ENCODE results near the gene IFNA4. TPM values are rescaled to one million over a fixed set of nuclear protein-coding genes. Genes with fewer than 3 reads are reported as not detected.
"Not testable (repeated sequence)": the region's sequence is repeated elsewhere in the genome, so short reads cannot be mapped to it uniquely, and the experiment has no call there.

Gene IFNA4
- total RNA-seq, 3 donors from 2014 or later (not counting 1 experiment from before 2014, with no cell fraction given): not detected

DNA sequence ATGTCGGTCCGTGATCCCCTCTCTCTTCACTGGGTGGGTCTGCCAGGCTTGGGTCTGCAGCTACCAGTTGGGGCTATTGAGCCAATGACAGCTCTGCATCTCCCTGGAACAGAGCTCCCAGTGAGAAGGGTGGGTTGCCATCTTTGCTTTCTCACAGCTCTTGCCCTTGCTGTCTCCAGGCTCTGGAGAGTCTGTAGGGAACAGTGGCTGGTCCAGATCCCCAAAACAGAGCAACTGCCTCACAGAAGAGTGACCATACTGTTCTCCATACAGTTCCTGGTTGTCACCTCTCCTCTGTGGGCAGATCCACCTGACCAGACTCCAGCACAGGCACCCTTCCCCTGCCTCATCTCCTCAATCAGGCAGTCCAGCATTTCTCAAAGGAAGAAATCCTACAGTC lies 45.9 kb upstream of the IFNA4 start:
- ATAC-seq (no peak), DNase-seq (no peak)
- Histone ChIP-seq H3K9me3 (ENCODE audit: control insufficient read depth, insufficient read depth, low read length) (no peaks in the 10 kb centered on the region), H3K36me3 (ENCODE audit: control insufficient read depth, insufficient read depth, low read length) (no peaks in the 10 kb centered on the region), H3K27me3 (ENCODE audit: control insufficient read depth, insufficient read depth, low read length) (no peaks in the 10 kb centered on the region), H3K4me1 (ENCODE audit: control insufficient read depth, insufficient read depth, low read length) (no peaks in the 10 kb centered on the region), H3K4me3 (ENCODE audit: low read length) (no peak overlapping the region), H3K27ac (ENCODE audit: low read length) (no peak overlapping the region)
- peaks cover 5 to 6% of the 10 kb centered on the region in 2 donors for H3K4me1 Mint-ChIP-seq
- TF ChIP-seq, protein P1, sequence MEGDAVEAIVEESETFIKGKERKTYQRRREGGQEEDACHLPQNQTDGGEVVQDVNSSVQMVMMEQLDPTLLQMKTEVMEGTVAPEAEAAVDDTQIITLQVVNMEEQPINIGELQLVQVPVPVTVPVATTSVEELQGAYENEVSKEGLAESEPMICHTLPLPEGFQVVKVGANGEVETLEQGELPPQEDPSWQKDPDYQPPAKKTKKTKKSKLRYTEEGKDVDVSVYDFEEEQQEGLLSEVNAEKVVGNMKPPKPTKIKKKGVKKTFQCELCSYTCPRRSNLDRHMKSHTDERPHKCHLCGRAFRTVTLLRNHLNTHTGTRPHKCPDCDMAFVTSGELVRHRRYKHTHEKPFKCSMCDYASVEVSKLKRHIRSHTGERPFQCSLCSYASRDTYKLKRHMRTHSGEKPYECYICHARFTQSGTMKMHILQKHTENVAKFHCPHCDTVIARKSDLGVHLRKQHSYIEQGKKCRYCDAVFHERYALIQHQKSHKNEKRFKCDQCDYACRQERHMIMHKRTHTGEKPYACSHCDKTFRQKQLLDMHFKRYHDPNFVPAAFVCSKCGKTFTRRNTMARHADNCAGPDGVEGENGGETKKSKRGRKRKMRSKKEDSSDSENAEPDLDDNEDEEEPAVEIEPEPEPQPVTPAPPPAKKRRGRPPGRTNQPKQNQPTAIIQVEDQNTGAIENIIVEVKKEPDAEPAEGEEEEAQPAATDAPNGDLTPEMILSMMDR (IDR thresholded peaks at IDR 0.05): no peak
- intact Hi-C loops (cut with micrococcal nuclease): no loop called here
- H3K36me3 Mint-ChIP-seq: no peaks in the 10 kb centered on the region
- H3K27ac Mint-ChIP-seq: no peak overlapping the region
- no peak overlapping the region for H3K4me3 Mint-ChIP-seq
- H3K9me3 Mint-ChIP-seq: no peaks in the 10 kb centered on the region
- 94% methylated on average over 2 of the region's 2 CpGs for WGBS (ENCODE audit: insufficient coverage)
- peaks cover 5 to 17% of the 10 kb centered on the region in 2 donors for H3K27me3 Mint-ChIP-seq (ENCODE audit: low read depth in 2 of 2)

DNA sequence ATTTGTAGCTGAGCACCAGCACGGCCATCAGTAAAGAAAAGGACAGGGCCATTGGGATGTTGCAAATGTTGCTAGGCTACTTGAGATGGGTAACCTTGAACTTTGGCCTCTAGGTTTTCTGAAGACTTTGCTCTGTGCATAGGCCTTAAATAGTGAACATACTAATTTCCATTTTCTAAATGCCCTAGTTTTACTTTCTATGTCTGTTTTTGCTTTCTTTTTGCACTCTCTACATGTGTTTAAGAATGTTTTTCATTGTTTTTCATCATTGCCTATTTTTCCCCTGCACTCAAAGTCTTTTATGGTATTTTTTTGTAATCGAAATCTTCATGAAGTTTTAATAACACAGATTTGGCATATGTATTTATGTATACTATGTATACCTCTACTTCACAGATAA lies 40.7 kb upstream of the IFNA4 start, which contains the start of gene IFNA17:
Gene IFNA17, minus strand, starts transcription at position 101 of the 400 bp plus-strand sequence. Its CDS starts 49 bp downstream, at position 52.
- H3K27me3 Mint-ChIP-seq (ENCODE audit: low read depth in 2 of 2): peaks cover 5 to 16% of the 10 kb centered on the region in 2 donors
- no peaks in the 10 kb centered on the region for H3K36me3 Mint-ChIP-seq
- WGBS (ENCODE audit: insufficient coverage): 80% methylated on average over 1 of the region's 2 CpGs
- no peak within 1 kb of the TSS for H3K27ac Mint-ChIP-seq
- DNase-seq: no peak
- Histone ChIP-seq H3K27ac (ENCODE audit: low read length) (no peak within 1 kb of the TSS), H3K4me1 (ENCODE audit: control insufficient read depth, insufficient read depth, low read length) (no peaks in the 10 kb centered on the region), H3K9me3 (ENCODE audit: control insufficient read depth, insufficient read depth, low read length) (no peaks in the 10 kb centered on the region), H3K27me3 (ENCODE audit: control insufficient read depth, insufficient read depth, low read length) (no peaks in the 10 kb centered on the region), H3K4me3 (ENCODE audit: low read length) (no peak within 1 kb of the TSS), H3K36me3 (ENCODE audit: control insufficient read depth, insufficient read depth, low read length) (no peaks in the 10 kb centered on the region)
- H3K4me1 Mint-ChIP-seq: no peaks in the 10 kb centered on the region
- no peak for ATAC-seq
- TF ChIP-seq, protein P1 (IDR thresholded peaks at IDR 0.05): no peak
- no peak within 1 kb of the TSS for H3K4me3 Mint-ChIP-seq
- no peaks in the 10 kb centered on the region for H3K9me3 Mint-ChIP-seq
- intact Hi-C loops (cut with micrococcal nuclease): no loop called here

DNA sequence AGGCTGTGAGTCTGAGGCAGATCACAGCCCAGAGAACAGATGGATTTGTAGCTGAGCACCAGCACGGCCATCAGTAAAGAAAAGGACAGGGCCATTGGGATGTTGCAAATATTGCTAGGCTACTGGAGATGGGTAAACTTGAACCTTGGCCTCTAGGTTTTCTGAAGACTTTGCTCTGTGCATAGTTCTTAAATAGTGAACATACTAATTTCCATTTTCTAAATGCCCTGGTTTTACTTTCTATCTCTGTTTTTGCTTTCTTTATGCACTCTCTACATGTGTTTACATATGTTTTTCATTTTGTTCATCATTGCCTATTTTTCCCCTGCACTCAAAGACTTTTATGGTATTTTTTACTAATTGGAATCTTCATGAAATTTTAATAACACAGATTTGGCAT lies 29.8 kb upstream of the IFNA4 start, which contains the start of gene IFNA16:
Gene IFNA16, minus strand, starts transcription at position 101 of the 400 bp plus-strand sequence. Its CDS starts 6 bp downstream, at position 95.
- DNase-seq; intact Hi-C loops (cut with micrococcal nuclease): not testable (repeated sequence)

DNA sequence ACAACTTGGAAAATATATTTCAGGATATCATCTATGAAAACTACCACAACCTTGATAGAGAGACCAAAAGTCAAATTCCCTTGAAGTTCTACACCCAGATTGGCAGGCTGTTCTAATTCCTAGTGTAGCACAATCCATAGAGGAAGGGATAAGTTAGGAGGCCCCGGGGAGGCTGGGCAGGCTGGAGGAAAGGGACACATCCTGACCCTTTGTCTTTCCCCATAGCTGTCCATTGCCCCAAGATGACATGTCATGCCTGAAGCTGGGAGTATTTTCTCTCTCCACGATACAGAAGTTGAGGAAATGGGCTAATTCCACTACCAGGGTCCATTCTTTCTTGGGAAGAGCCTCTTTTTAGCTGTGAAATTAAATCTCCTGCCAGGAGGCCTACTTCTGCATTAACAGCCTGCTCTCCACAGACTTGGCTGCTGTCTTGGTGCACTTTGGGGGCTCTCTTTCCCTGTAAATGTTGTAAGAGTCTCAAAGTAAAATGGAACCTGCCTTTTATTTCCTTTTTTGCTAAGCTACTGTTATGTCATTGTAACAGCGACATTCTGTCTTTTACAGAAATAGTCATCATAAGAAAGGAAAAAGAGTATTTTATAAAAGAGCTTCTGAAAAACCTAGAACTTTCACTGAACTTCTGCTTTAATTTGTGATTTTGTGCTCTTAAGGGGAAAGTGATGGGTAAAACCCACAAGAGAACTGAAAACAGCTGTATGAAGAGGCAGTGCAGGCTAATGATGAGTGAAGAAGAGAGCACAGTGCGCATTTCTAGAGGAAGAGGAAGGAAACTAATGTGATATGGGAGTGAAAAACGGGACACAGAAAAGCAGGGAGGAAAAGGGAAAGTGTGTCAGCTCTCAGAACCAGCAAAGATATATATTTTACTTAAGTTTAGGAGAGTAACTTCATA lies 26.3 kb upstream of the IFNA4 start:
- peak; percentile 34 to 56 (median 44) for ATAC-seq
- 38% methylated on average over 2 of the region's 5 CpGs for WGBS (ENCODE audit: insufficient coverage)

More for the DNA sequence above, 29.8 kb upstream of the IFNA4 start, which contains the start of gene IFNA16:
- H3K4me1 ChIP-seq (ENCODE audit: control insufficient read depth, insufficient read depth, low read length); H3K27me3 ChIP-seq (ENCODE audit: control insufficient read depth, insufficient read depth, low read length); H3K4me3 Mint-ChIP-seq; ATAC-seq; H3K27ac Mint-ChIP-seq; H3K4me3 ChIP-seq (ENCODE audit: low read length); H3K36me3 Mint-ChIP-seq; H3K4me1 Mint-ChIP-seq; H3K27ac ChIP-seq (ENCODE audit: low read length); H3K36me3 ChIP-seq (ENCODE audit: control insufficient read depth, insufficient read depth, low read length); H3K9me3 ChIP-seq (ENCODE audit: control insufficient read depth, insufficient read depth, low read length); H3K9me3 Mint-ChIP-seq: not testable (repeated sequence)
- H3K27me3 Mint-ChIP-seq (ENCODE audit: low read depth in 2 of 2): peaks cover 22 to 42% of the 10 kb centered on the region in 2 donors
- 100% methylated on average over 1 of the region's 1 CpG for WGBS (ENCODE audit: insufficient coverage)

DNA sequence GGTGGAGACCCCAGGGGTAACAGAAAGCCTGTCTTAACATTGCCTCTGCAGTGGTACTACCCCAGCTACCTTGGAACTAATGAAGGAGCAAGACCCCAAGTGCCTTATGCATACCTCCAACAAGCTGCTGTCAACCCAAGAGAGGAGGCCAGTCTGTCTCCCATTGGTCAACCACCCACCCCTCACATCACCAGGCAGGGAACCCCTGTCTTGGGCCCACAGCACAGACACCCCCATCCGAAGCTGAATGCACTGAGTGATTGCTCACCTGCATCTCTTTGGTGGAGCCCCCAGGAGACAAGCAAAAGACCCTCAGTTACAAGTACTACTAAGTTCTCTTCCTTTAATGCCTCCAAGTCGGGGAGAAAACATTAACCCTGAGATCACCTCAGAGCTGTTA lies 24.8 kb upstream of the IFNA4 start:
- H3K4me1 ChIP-seq (ENCODE audit: control insufficient read depth, insufficient read depth, low read length); H3K4me3 ChIP-seq (ENCODE audit: low read length); H3K9me3 ChIP-seq (ENCODE audit: control insufficient read depth, insufficient read depth, low read length); H3K27ac ChIP-seq (ENCODE audit: low read length); H3K4me1 Mint-ChIP-seq; H3K36me3 ChIP-seq (ENCODE audit: control insufficient read depth, insufficient read depth, low read length); intact Hi-C loops (cut with micrococcal nuclease); ATAC-seq; DNase-seq; H3K27ac Mint-ChIP-seq; H3K27me3 ChIP-seq (ENCODE audit: control insufficient read depth, insufficient read depth, low read length); H3K9me3 Mint-ChIP-seq; H3K4me3 Mint-ChIP-seq; H3K36me3 Mint-ChIP-seq: not testable (repeated sequence)
- H3K27me3 Mint-ChIP-seq (ENCODE audit: low read depth in 2 of 2): peaks cover 11 to 13% of the 10 kb centered on the region in 2 donors
- 83% methylated on average over 2 of the region's 2 CpGs for WGBS (ENCODE audit: insufficient coverage)

More for the DNA sequence above, 26.3 kb upstream of the IFNA4 start:
- H3K27ac ChIP-seq (ENCODE audit: low read length); H3K27ac Mint-ChIP-seq; H3K4me1 ChIP-seq (ENCODE audit: control insufficient read depth, insufficient read depth, low read length); H3K4me1 Mint-ChIP-seq; H3K9me3 Mint-ChIP-seq; H3K36me3 Mint-ChIP-seq; H3K9me3 ChIP-seq (ENCODE audit: control insufficient read depth, insufficient read depth, low read length); intact Hi-C loops (cut with micrococcal nuclease); H3K27me3 ChIP-seq (ENCODE audit: control insufficient read depth, insufficient read depth, low read length); H3K4me3 ChIP-seq (ENCODE audit: low read length); H3K36me3 ChIP-seq (ENCODE audit: control insufficient read depth, insufficient read depth, low read length): not testable (repeated sequence)
- H3K27me3 Mint-ChIP-seq (ENCODE audit: low read depth in 2 of 2): peaks cover 11 to 17% of the 10 kb centered on the region in 2 donors
- TF ChIP-seq, protein P1 (IDR thresholded peaks at IDR 0.05): peak; percentile 35
- DNase-seq: peak in 1 of 2 donors; percentile 28
- H3K4me3 Mint-ChIP-seq: peak overlapping the region; percentile 32
